HepG2 (cell line): ENCODE data around the gene GRB2. TPM values are rescaled to one million over a fixed set of nuclear protein-coding genes. Genes with fewer than 3 reads are reported as not detected.

ENCODE experiments used
- GTF2F1 ChIP-seq: fragments of 150-350 bp; IDR thresholded peaks from 2 replicates; pipeline ENCODE4 v1.6.1; 2014; ENCODE audit warnings: low read length
- HOXA7 ChIP-seq: sonication (generic); formaldehyde crosslinking; IDR thresholded peaks from 2 replicates; pipeline ENCODE4 v1.8.1; 2022; ENCODE audit warnings: mild to moderate bottlenecking, missing genetic modification reagents, moderate library complexity
- POGZ ChIP-seq: sonication (generic); formaldehyde crosslinking; IDR thresholded peaks from 2 replicates; pipeline ENCODE4 v1.4.0; 2020; ENCODE audit warnings: mild to moderate bottlenecking, missing genetic modification reagents
- RNF2 ChIP-seq: fragments of 450-650 bp; conservative IDR thresholded peaks from 2 replicates; pipeline ENCODE4 v1.6.1; 2016; ENCODE audit warnings: low read depth
- SIN3A ChIP-seq: IDR thresholded peaks from 2 replicates; pipeline ENCODE4 v1.6.1; 2011; ENCODE audit warnings: low read depth, mild to moderate bottlenecking, control low read depth, low read length, borderline replicate concordance
- SMAD9 ChIP-seq: sonication (generic); formaldehyde crosslinking; IDR thresholded peaks from 2 replicates; pipeline ENCODE4 v1.5.1; 2020; ENCODE audit warnings: mild to moderate bottlenecking, missing genetic modification reagents
- SP4 ChIP-seq: sonication (generic); formaldehyde crosslinking; IDR thresholded peaks from 2 replicates; pipeline ENCODE4 v1.8.1; 2023; ENCODE audit warnings: mild to moderate bottlenecking, missing genetic modification reagents
- ZNF354B ChIP-seq: sonication (generic); formaldehyde crosslinking; IDR thresholded peaks from 2 replicates; pipeline ENCODE4 v1.8.0; 2022; ENCODE audit warnings: mild to moderate bottlenecking, missing genetic modification reagents
- ZNF709 ChIP-seq: sonication (generic); formaldehyde crosslinking; IDR thresholded peaks from 2 replicates; pipeline ENCODE4 v1.5.0; 2020; ENCODE audit warnings: mild to moderate bottlenecking, missing genetic modification reagents
- ZNF768 ChIP-seq: sonication (generic); formaldehyde crosslinking; IDR thresholded peaks from 2 replicates; pipeline ENCODE4 v1.4.0; 2020; ENCODE audit warnings: missing genetic modification reagents
- polyA plus RNA-seq, 8 experiments: library from polyadenylated mRNA; depleted of rRNA in 3 of 8; stranded (reverse) in 7 of 8; unstranded in 1 of 8; fragments of >200 nt; fragmentation: Illumina TruSeq in 4 of 8; extraction: Trizol in 4 of 8; gene quantifications; 2 replicates each; pipeline versions ENCODE4 v1.2.1 to v1.2.3, GENCODE V29; 2011 to 2016; ENCODE audit warnings: low read depth in 4 of 8, missing spikeins in 1 of 8, mixed read lengths in 1 of 8; ENCODE audit not compliant: insufficient read depth in 1 of 8
- total RNA-seq, 5 experiments: library from RNA; depleted of rRNA; stranded (reverse); fragments of >200 nt; fragmentation: Illumina TruSeq; extraction: Trizol; gene quantifications; 2 replicates each; pipeline ENCODE4 v1.2.3, GENCODE V29; 2016; ENCODE audit warnings: low read depth in 1 of 5
- TF ChIP-seq, protein P1 (sequence below), 2 experiments: fragments of 450-650 bp in 1 of 2; sonication (generic) in 1 of 2; formaldehyde crosslinking in 1 of 2; IDR thresholded peaks; 2 replicates each; pipeline versions ENCODE4 v1.6.1 to v1.8.0; 2016 to 2022; ENCODE audit warnings: antibody characterized with exemption in 1 of 2, mild to moderate bottlenecking in 1 of 2, missing genetic modification reagents in 1 of 2
- TF ChIP-seq, protein P2 (sequence below): sonication (generic); formaldehyde crosslinking; IDR thresholded peaks from 2 replicates; pipeline ENCODE4 v1.8.0; 2022; ENCODE audit warnings: missing genetic modification reagents, mild to moderate bottlenecking, moderate library complexity, borderline replicate concordance
- TF ChIP-seq, protein P3 (sequence below): sonication (generic); formaldehyde crosslinking; IDR thresholded peaks from 2 replicates; pipeline ENCODE4 v1.9.0; 2021; ENCODE audit warnings: missing genetic modification reagents, borderline replicate concordance

Gene GRB2
- total and polyA plus RNA-seq, 2 of the 13 experiments (the other 11 are each of a cell fraction or from before 2014, with no cell fraction given): 84.6 to 92.3 TPM

GRCh38 chr17:75393523-75394331 is 11.8 kb downstream of the GRB2 start (continued):
- TF ChIP-seq, protein P1, sequence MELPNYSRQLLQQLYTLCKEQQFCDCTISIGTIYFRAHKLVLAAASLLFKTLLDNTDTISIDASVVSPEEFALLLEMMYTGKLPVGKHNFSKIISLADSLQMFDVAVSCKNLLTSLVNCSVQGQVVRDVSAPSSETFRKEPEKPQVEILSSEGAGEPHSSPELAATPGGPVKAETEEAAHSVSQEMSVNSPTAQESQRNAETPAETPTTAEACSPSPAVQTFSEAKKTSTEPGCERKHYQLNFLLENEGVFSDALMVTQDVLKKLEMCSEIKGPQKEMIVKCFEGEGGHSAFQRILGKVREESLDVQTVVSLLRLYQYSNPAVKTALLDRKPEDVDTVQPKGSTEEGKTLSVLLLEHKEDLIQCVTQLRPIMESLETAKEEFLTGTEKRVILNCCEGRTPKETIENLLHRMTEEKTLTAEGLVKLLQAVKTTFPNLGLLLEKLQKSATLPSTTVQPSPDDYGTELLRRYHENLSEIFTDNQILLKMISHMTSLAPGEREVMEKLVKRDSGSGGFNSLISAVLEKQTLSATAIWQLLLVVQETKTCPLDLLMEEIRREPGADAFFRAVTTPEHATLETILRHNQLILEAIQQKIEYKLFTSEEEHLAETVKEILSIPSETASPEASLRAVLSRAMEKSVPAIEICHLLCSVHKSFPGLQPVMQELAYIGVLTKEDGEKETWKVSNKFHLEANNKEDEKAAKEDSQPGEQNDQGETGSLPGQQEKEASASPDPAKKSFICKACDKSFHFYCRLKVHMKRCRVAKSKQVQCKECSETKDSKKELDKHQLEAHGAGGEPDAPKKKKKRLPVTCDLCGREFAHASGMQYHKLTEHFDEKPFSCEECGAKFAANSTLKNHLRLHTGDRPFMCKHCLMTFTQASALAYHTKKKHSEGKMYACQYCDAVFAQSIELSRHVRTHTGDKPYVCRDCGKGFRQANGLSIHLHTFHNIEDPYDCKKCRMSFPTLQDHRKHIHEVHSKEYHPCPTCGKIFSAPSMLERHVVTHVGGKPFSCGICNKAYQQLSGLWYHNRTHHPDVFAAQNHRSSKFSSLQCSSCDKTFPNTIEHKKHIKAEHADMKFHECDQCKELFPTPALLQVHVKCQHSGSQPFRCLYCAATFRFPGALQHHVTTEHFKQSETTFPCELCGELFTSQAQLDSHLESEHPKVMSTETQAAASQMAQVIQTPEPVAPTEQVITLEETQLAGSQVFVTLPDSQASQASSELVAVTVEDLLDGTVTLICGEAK (IDR thresholded peaks at IDR 0.05): peak; percentile 55
- TF ChIP-seq, protein P1 (CRISPR knock-in tag; IDR thresholded peaks at IDR 0.05): no peak; the same call in 1 of the 2 replicates
- no peak for TF ChIP-seq SMAD9
- TF ChIP-seq RNF2: no peak; the same call in 1 of the 2 replicates
- TF ChIP-seq ZNF709 (CRISPR knock-in tag): no peak
- no peak for TF ChIP-seq GTF2F1
- peak; percentile 89; the same call in 1 of the 2 replicates for TF ChIP-seq SIN3A
- TF ChIP-seq, protein P2, sequence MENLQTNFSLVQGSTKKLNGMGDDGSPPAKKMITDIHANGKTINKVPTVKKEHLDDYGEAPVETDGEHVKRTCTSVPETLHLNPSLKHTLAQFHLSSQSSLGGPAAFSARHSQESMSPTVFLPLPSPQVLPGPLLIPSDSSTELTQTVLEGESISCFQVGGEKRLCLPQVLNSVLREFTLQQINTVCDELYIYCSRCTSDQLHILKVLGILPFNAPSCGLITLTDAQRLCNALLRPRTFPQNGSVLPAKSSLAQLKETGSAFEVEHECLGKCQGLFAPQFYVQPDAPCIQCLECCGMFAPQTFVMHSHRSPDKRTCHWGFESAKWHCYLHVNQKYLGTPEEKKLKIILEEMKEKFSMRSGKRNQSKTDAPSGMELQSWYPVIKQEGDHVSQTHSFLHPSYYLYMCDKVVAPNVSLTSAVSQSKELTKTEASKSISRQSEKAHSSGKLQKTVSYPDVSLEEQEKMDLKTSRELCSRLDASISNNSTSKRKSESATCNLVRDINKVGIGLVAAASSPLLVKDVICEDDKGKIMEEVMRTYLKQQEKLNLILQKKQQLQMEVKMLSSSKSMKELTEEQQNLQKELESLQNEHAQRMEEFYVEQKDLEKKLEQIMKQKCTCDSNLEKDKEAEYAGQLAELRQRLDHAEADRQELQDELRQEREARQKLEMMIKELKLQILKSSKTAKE (CRISPR knock-in tag): no peak
- peak; percentile 78 for TF ChIP-seq POGZ (CRISPR knock-in tag)
- TF ChIP-seq SP4 (CRISPR knock-in tag): peak; percentile 79; the same call in 1 of the 2 replicates
- TF ChIP-seq, protein P3, sequence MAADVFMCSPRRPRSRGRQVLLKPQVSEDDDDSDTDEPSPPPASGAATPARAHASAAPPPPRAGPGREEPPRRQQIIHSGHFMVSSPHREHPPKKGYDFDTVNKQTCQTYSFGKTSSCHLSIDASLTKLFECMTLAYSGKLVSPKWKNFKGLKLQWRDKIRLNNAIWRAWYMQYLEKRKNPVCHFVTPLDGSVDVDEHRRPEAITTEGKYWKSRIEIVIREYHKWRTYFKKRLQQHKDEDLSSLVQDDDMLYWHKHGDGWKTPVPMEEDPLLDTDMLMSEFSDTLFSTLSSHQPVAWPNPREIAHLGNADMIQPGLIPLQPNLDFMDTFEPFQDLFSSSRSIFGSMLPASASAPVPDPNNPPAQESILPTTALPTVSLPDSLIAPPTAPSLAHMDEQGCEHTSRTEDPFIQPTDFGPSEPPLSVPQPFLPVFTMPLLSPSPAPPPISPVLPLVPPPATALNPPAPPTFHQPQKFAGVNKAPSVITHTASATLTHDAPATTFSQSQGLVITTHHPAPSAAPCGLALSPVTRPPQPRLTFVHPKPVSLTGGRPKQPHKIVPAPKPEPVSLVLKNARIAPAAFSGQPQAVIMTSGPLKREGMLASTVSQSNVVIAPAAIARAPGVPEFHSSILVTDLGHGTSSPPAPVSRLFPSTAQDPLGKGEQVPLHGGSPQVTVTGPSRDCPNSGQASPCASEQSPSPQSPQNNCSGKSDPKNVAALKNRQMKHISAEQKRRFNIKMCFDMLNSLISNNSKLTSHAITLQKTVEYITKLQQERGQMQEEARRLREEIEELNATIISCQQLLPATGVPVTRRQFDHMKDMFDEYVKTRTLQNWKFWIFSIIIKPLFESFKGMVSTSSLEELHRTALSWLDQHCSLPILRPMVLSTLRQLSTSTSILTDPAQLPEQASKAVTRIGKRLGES: 0 out of 2 replicates have a peak, but pooled peaks have one; percentile 33
- peak; percentile 65; the same call in 1 of the 2 replicates for TF ChIP-seq ZNF768 (CRISPR knock-in tag)
- TF ChIP-seq ZNF354B (CRISPR knock-in tag): 0 out of 2 replicates have a peak, but pooled peaks have one; percentile 25
- no peak for TF ChIP-seq HOXA7 (CRISPR knock-in tag)
